ENCODE data around the gene COL6A2. TPM values are rescaled to one million over a fixed set of nuclear protein-coding genes. Genes with fewer than 3 reads are reported as not detected.

COL6A2 gene
- total and polyA plus RNA-seq, 2 of the 4 experiments (the other 2 are of a cell fraction): 208 to 1,065 TPM

DNA sequence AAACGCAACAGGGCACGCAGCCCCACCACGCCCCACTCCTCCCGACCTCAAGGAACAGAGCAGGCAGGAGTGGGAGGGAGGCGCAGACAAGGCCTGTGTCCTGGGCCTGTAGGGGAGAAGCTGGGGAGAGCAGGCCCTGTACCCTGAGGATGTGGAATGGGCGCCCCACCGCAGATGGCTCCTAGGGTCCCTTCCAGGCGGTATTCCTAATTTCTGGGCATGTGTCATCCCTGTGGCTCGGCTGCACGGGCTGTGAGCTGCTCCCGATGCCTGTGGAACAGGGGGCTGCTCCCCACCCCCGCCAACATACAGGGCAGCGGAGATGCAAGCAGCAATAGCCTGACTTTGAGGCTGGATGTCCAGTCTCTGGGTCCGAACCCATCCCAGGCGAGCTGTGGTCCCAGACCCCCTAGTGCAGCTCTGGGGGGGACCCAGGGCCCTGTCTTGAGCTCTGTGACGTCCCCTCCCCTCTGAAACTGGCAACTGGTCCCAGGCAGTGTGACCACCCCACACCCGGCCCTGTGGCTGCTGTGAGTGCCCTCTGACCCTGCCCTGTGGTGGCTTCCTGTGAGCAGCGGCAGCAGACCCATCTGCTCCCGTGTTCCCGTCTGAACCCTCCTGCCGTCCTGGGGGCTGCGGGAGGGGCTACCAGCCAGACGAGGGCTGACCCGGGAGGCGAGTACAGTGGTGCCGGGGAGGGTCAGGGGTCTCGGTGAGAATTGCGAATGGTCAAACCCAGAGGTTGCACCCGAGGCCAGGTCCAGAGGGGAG, 13.9 kb upstream of the COL6A2 start:
- H3K56ac ChIP-seq (ENCODE audit: extremely low read depth, insufficient read depth, low read length): no peak overlapping the region
- no peak overlapping the region for H4K8ac ChIP-seq (ENCODE audit: low read depth in 2 of 2, low read length in 2 of 2)
- H4K20me1 ChIP-seq (ENCODE audit: insufficient read depth, low read length): no peaks in the 10 kb centered on the region
- DNase-seq: no peak
- H3K36me3 ChIP-seq (ENCODE audit: control insufficient read depth, insufficient read depth, low read length): no peaks in the 10 kb centered on the region
- no peak overlapping the region for H3K18ac ChIP-seq (ENCODE audit: low read depth, low read length)
- no peaks in the 10 kb centered on the region for H3K27me3 ChIP-seq (ENCODE audit: control insufficient read depth, insufficient read depth, low read length)
- TF ChIP-seq CEBPB (IDR thresholded peaks at IDR 0.05; ENCODE audit: low read depth, low read length) (no peak), SMC3 (IDR thresholded peaks at IDR 0.05; ENCODE audit: low read depth, low read length) (no peak), RFX5 (IDR thresholded peaks at IDR 0.05; ENCODE audit: low read depth, low read length) (no peak), NFE2L2 (IDR thresholded peaks at IDR 0.05; ENCODE audit: low read depth, low read length) (no peak), RCOR1 (IDR thresholded peaks at IDR 0.05; ENCODE audit: insufficient replicate concordance, low read length) (no peak), MXI1 (IDR thresholded peaks at IDR 0.05; ENCODE audit: borderline replicate concordance, low read depth, low read length) (no peak), MAFK (IDR thresholded peaks at IDR 0.05; ENCODE audit: low read depth, low read length) (no peak), BHLHE40 (IDR thresholded peaks at IDR 0.05; ENCODE audit: low read depth, low read length) (no peak), MAZ (IDR thresholded peaks at IDR 0.05; ENCODE audit: borderline replicate concordance, low read depth, low read length) (no peak)
- TF ChIP-seq, protein P1, sequence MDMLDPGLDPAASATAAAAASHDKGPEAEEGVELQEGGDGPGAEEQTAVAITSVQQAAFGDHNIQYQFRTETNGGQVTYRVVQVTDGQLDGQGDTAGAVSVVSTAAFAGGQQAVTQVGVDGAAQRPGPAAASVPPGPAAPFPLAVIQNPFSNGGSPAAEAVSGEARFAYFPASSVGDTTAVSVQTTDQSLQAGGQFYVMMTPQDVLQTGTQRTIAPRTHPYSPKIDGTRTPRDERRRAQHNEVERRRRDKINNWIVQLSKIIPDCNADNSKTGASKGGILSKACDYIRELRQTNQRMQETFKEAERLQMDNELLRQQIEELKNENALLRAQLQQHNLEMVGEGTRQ (IDR thresholded peaks at IDR 0.05; ENCODE audit: low read depth, low read length): no peak
- TF ChIP-seq, protein P2, sequence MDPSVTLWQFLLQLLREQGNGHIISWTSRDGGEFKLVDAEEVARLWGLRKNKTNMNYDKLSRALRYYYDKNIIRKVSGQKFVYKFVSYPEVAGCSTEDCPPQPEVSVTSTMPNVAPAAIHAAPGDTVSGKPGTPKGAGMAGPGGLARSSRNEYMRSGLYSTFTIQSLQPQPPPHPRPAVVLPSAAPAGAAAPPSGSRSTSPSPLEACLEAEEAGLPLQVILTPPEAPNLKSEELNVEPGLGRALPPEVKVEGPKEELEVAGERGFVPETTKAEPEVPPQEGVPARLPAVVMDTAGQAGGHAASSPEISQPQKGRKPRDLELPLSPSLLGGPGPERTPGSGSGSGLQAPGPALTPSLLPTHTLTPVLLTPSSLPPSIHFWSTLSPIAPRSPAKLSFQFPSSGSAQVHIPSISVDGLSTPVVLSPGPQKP (IDR thresholded peaks at IDR 0.05; ENCODE audit: borderline replicate concordance, low read depth, low read length): no peak
- H3K9me1 ChIP-seq (ENCODE audit: insufficient read depth, low read length): peaks cover 18% of the 10 kb centered on the region
- H2BK20ac ChIP-seq (ENCODE audit: low read depth, low read length): no peak overlapping the region
- H3K4me3 ChIP-seq (ENCODE audit: insufficient read depth, low read depth, low read length): no peak overlapping the region
- peak overlapping the region; percentile 27; the same call in 1 of the 2 replicates for H2BK120ac ChIP-seq (ENCODE audit: low read depth, low read length)
- peaks cover 0 to 6% of the 10 kb centered on the region in 2 experiments; a peak in 2 of 4 replicates for H3K79me1 ChIP-seq (ENCODE audit: low read depth in 1 of 2, low read length in 2 of 2)
- H4K91ac ChIP-seq (ENCODE audit: insufficient read depth, low read depth, low read length): peak overlapping the region; percentile 11; the same call in 1 of the 2 replicates
- CTCF ChIA-PET: no interaction called here
- H2BK15ac ChIP-seq (ENCODE audit: low read depth, low read length): no peak overlapping the region; the same call in 2 of the 3 replicates
- peaks cover 3% of the 10 kb centered on the region; the same call in 1 of the 2 replicates for H3K9me3 ChIP-seq (ENCODE audit: control insufficient read depth, insufficient read depth, low read length)
- in situ Hi-C loops (cut with MboI; ENCODE audit: low sequenced_read_pairs): no loop called here
- peak overlapping the region; percentile 74 for H2AK9ac ChIP-seq (replicated peaks; ENCODE audit: low read depth, low read length, poor library complexity)
- H3K14ac ChIP-seq (replicated peaks; ENCODE audit: low read depth, low read length): no peak overlapping the region
- no peak overlapping the region for H3K27ac ChIP-seq (ENCODE audit: insufficient read depth, low read length)
- no peak overlapping the region for H3K23ac ChIP-seq (ENCODE audit: low read depth, low read length)
- no peak overlapping the region for H3K9ac ChIP-seq (ENCODE audit: low read depth, low read length)
- H2BK5ac ChIP-seq (ENCODE audit: low read depth, low read length, poor library complexity, severe bottlenecking): no peak overlapping the region
- POLR2A ChIA-PET (ENCODE audit: unreplicated experiment): no interaction called here
- intact Hi-C loops (cut with micrococcal nuclease): no loop called here
- peaks cover 18% of the 10 kb centered on the region for H3K4me1 ChIP-seq (ENCODE audit: control insufficient read depth, insufficient read depth, low read length)
- no peak overlapping the region for H3K4me2 ChIP-seq (ENCODE audit: low read depth, low read length)
- H4K5ac ChIP-seq (ENCODE audit: low read depth, low read length): no peak overlapping the region
- H2AK5ac ChIP-seq (ENCODE audit: low read depth, low read length): peak overlapping the region; percentile 84
- 88% methylated on average over 20 of the region's 29 CpGs; no CpG with 5 or more reads in 1 of the 2 experiments for WGBS, 2 experiments (ENCODE audit: extremely low coverage in 2 of 2, insufficient read length in 1 of 2)
- dilution Hi-C loops (cut with HindIII; ENCODE audit: low sequenced_read_pairs, unreplicated experiment): no loop called here
- peak overlapping the region; percentile 43; the same call in 1 of the 2 replicates for H3K4ac ChIP-seq (ENCODE audit: low read depth, low read length)
- BruUV-seq (replicated peaks): no TSS peak
- no peak for ATAC-seq (ENCODE audit: low read depth)
- H2AFZ ChIP-seq (replicated peaks; ENCODE audit: low read length, poor library complexity): peak overlapping the region; percentile 53
